SH-SY5Y (cell line): ENCODE measurements around the gene TLX2.

Source experiments
- GATA2 ChIP-seq: IDR thresholded peaks from 2 replicates; pipeline ENCODE4 v1.6.1; 2011; ENCODE audit warnings: mild to moderate bottlenecking, low read depth, low read length
- GATA3 ChIP-seq: IDR thresholded peaks from 2 replicates; pipeline ENCODE4 v1.6.1; 2011; ENCODE audit warnings: low read depth, mild to moderate bottlenecking, low read length, moderate library complexity

The TLX2 gene

GRCh38 chr2:74515981-74516633, 1.9 kb downstream of the TLX2 start:
- TF ChIP-seq GATA3 (no peak), GATA2 (no peak)

GRCh38 chr2:74516650-74517049, 2.4 kb downstream of the TLX2 start:
- TF ChIP-seq GATA2 = no peak
- TF ChIP-seq GATA3 = no peak

- TF ChIP-seq GATA3 = no peak
- no peak for TF ChIP-seq GATA2
Observed at GRCh38 chr2:74522516-74522915, 8.3 kb downstream of the TLX2 start.

- TF ChIP-seq GATA3 (no peak), GATA2 (no peak)
Observed at GRCh38 chr2:74524005-74524404, 9.8 kb downstream of the TLX2 start.

- TF ChIP-seq GATA3 (no peak), GATA2 (no peak)
Observed at GRCh38 chr2:74524955-74525716, 10.9 kb downstream of the TLX2 start.

- TF ChIP-seq GATA3 (no peak), GATA2 (no peak)
Observed at GRCh38 chr2:74525717-74526648, 11.7 kb downstream of the TLX2 start, which contains the start of gene DQX1. Gene DQX1, minus strand, starts transcription at chr2:74526231. Its CDS starts 502 bp downstream, at chr2:74525729.

- TF ChIP-seq GATA2 (no peak), GATA3 (no peak)
Observed at GRCh38 chr2:74526649-74527230, 12.5 kb downstream of the TLX2 start.

GRCh38 chr2:74527741-74528140, 13.5 kb downstream of the TLX2 start:
- no peak for TF ChIP-seq GATA3
- no peak for TF ChIP-seq GATA2

GRCh38 chr2:74528600-74529356, 14.5 kb downstream of the TLX2 start:
- TF ChIP-seq GATA2 = no peak
- TF ChIP-seq GATA3 = no peak

GRCh38 chr2:74529357-74530238, 15.3 kb downstream of the TLX2 start, which contains the start of the genes AUP1 and HTRA2:
Gene AUP1, minus strand, starts transcription at chr2:74529706. Its CDS starts 77 bp downstream, at chr2:74529629.
Gene HTRA2, plus strand, starts transcription at chr2:74529933. Its CDS starts 74 bp downstream, at chr2:74530007.
- no peak for TF ChIP-seq GATA3
- TF ChIP-seq GATA2 = 0 out of 2 replicates have a peak, but pooled peaks have one; percentile 7

- TF ChIP-seq GATA2 = peak; percentile 4; the same call in 1 of the 2 replicates
- TF ChIP-seq GATA3 = no peak
Observed at GRCh38 chr2:74530239-74531187, 16.3 kb downstream of the TLX2 start.
